Lower leg skin (tissue), 4 donors: ENCODE results near the gene ZNF804B. TPM values are rescaled to one million over a fixed set of nuclear protein-coding genes. Genes with fewer than 3 reads are reported as not detected.

Experiments used
- DNase-seq, 2 donors: peaks; one replicate each; pipeline ENCODE4 v3.0.0-alpha.2; 2019; ENCODE audit warnings: low spot score in 2 of 2
- H3K4me3 ChIP-seq: fragments of 200-600 bp; sonication (generic); 2 replicates; pipeline ENCODE4 v1.5.1; 2017; ENCODE audit warnings: mild to moderate bottlenecking, low read depth; ENCODE audit not compliant: poor library complexity, severe bottlenecking
- POLR2A ChIP-seq, 2 donors: fragments of 450-650 bp; IDR thresholded peaks; one replicate each; pipeline ENCODE4 v1.6.1; 2016 to 2017; ENCODE audit warnings: antibody characterized with exemption in 2 of 2, mild to moderate bottlenecking in 1 of 2, moderate library complexity in 1 of 2
- WGBS, 2 donors: methylation state at CpG; one replicate each; pipeline ENCODE4 v1.1.5; 2018; 5-methylcytosine and 5-hydroxymethylcytosine counted together
- intact Hi-C: fragments of 100-400 bp; cut with DNase I; formaldehyde crosslinking; loops from one replicate; pipeline ENCODE4 v1.15.0; 2023; ENCODE audit warnings: low total_unique reads
- total RNA-seq, 4 donors: library from RNA; depleted of rRNA; stranded (reverse); fragments of >200 nt; gene quantifications; one replicate each; pipeline ENCODE4 v1.1.0, GENCODE V29; 2016
- TF ChIP-seq, protein P1 (sequence below), 3 donors: fragments of 450-650 bp; IDR thresholded peaks; one replicate each; pipeline ENCODE4 v1.5.1; 2016; ENCODE audit warnings: antibody characterized with exemption in 3 of 3, mild to moderate bottlenecking in 3 of 3, moderate library complexity in 2 of 3

The ZNF804B gene
- total RNA-seq, 4 donors from 2014 or later, result not detected

DNA sequence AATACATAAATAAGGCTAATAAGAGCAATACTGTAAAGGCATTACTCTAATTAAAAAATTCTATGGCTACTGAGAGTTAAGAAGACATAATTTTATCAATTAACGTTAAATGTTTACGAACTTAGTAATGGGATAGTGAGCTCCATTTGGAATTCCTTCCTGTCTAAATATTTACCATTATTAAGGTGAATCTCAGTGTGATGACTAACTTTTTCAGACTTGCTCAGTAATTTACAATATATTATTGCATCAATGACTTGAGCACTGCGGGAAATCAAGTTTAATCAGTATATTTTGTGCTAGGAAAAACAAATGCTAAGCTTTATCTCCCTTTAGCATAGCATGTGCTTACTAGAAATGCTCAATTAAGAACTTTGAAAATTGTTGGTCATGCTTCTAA, 318.5 kb downstream of the ZNF804B start:
- 92 to 93% methylated on average over 3 of the region's 3 CpGs for WGBS, 2 donors
- intact Hi-C loops, result no loop called here

DNA sequence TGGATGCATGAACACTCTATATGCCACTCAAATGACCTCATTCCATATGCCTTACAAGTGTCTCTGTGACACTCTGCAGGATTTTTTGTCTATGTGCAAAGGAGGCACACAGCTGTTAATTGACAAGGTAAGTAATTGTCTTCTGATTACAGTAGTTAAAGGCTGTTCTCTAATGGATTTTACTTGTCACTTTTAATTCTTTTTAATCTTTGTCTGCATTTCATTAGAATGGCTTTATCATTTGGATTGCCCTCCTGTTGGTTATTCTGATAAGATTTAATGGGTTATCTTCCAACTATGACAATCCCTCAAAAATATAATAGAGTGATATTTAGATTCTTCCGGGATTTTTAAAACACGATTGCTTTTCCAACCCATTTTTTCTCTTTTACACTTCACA, 326.1 kb downstream of the ZNF804B start:
- WGBS, 2 donors, result 81 to 88% methylated on average over 2 of the region's 2 CpGs

More for the DNA sequence above, 318.5 kb downstream of the ZNF804B start:
- no peak for DNase-seq
- no peak for TF ChIP-seq POLR2A (IDR thresholded peaks at IDR 0.05)
- TF ChIP-seq, protein P1, sequence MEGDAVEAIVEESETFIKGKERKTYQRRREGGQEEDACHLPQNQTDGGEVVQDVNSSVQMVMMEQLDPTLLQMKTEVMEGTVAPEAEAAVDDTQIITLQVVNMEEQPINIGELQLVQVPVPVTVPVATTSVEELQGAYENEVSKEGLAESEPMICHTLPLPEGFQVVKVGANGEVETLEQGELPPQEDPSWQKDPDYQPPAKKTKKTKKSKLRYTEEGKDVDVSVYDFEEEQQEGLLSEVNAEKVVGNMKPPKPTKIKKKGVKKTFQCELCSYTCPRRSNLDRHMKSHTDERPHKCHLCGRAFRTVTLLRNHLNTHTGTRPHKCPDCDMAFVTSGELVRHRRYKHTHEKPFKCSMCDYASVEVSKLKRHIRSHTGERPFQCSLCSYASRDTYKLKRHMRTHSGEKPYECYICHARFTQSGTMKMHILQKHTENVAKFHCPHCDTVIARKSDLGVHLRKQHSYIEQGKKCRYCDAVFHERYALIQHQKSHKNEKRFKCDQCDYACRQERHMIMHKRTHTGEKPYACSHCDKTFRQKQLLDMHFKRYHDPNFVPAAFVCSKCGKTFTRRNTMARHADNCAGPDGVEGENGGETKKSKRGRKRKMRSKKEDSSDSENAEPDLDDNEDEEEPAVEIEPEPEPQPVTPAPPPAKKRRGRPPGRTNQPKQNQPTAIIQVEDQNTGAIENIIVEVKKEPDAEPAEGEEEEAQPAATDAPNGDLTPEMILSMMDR (IDR thresholded peaks at IDR 0.05), result no peak
- H3K4me3 ChIP-seq, result no peak overlapping the region

DNA sequence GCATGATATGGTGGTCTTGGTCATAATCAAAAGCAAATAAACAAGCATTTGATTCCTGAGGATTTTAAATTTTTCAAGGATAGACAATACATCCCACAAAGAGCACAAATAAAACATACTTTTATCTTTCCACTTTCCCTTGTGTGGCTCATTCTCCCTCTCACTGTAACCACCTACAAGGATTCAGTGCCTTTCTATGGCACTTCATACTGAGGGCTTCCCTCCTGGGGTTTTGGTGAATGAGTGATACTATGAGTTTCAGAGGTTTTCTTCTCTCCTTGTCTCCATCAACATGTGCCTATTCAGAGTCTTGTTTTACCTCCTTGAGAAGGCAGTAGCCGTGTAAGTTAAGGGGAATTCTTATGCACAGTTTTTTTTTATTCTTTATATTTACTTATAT, 332.1 kb downstream of the ZNF804B start:
- intact Hi-C loops, result no loop called here
- WGBS, 2 donors, result 80 to 88% methylated on average over 1 of the region's 1 CpG
- H3K4me3 ChIP-seq, result no peak overlapping the region
- TF ChIP-seq, protein P1 (IDR thresholded peaks at IDR 0.05), result no peak
- TF ChIP-seq POLR2A (IDR thresholded peaks at IDR 0.05), result no peak
- DNase-seq, result no peak

More for the DNA sequence above, 326.1 kb downstream of the ZNF804B start:
- intact Hi-C loops, result no loop called here
- TF ChIP-seq, protein P1 (IDR thresholded peaks at IDR 0.05), result no peak
- TF ChIP-seq POLR2A (IDR thresholded peaks at IDR 0.05), result no peak
- no peak for DNase-seq
- no peak overlapping the region for H3K4me3 ChIP-seq

DNA sequence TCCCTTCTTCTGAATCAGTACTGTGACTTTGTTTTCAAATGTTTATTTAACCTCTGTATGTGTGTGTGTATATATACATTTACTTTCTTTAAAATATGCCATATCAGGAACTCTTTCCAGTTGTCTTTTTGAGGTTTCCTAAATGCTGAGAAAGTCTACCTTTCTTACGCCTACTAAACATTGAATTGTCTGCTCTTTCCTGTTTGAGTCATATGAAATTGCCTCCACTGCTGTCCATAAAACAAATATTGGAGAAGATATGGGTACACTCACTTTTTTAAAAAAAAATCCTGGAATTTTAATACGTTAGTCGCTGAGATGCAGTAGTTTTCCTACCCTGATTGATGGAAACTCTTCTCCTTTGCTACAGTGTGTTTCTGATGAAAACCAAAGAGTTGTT, 334.8 kb downstream of the ZNF804B start:
- 88 to 91% methylated on average over 3 of the region's 3 CpGs for WGBS, 2 donors
- no peak overlapping the region for H3K4me3 ChIP-seq
- DNase-seq, result no peak
- TF ChIP-seq, protein P1 (IDR thresholded peaks at IDR 0.05), result no peak
- no peak for TF ChIP-seq POLR2A (IDR thresholded peaks at IDR 0.05)
- intact Hi-C loops, result no loop called here

DNA sequence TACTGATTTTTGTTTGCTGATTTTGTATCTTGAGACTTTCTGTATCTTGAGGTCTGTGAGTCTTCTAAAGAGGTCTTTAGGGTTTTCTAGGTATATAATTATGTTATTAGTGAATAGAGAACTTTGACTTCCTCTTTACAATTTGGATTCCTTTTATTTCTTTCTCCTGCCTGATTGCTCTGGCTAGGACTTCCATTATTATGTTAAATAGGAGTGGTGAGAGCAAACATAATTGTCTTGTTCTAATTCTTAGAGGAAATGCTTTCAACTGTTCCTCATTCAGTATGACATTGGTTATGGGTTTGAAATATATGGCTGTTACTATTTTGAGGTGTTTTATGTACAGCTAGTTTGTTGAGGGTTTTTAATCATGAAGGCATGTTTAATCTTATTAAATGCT, 344.1 kb downstream of the ZNF804B start:
- no peak overlapping the region for H3K4me3 ChIP-seq
- DNase-seq, result no peak
- intact Hi-C loops, result no loop called here
- TF ChIP-seq, protein P1 (IDR thresholded peaks at IDR 0.05), result no peak
- TF ChIP-seq POLR2A (IDR thresholded peaks at IDR 0.05), result no peak
